Glutamatergic neuron (in vitro differentiated cells): ENCODE data around the gene OR7A17. TPM values are rescaled to one million over a fixed set of nuclear protein-coding genes. Genes with fewer than 3 reads are reported as not detected.

Experiments
- DNase-seq: peaks from one replicate; pipeline ENCODE4 v3.0.0; 2022
- H3K27ac Mint-ChIP-seq: one replicate; pipeline ENCODE4 v1.8.0; 2020; ENCODE audit warnings: mild to moderate bottlenecking, mixed read lengths, inconsistent platforms; ENCODE audit not compliant: unreplicated experiment
- H3K27me3 Mint-ChIP-seq: one replicate; pipeline ENCODE4 v1.8.0; 2020; ENCODE audit warnings: mild to moderate bottlenecking, moderate library complexity, mixed read lengths, inconsistent platforms; ENCODE audit not compliant: unreplicated experiment
- H3K36me3 Mint-ChIP-seq: one replicate; pipeline ENCODE4 v1.8.0; 2020; ENCODE audit warnings: mild to moderate bottlenecking, mixed read lengths, inconsistent platforms; ENCODE audit not compliant: unreplicated experiment
- H3K4me1 Mint-ChIP-seq: one replicate; pipeline ENCODE4 v1.8.0; 2020; ENCODE audit warnings: mild to moderate bottlenecking, low read depth, mixed read lengths, inconsistent platforms; ENCODE audit not compliant: unreplicated experiment
- H3K4me3 Mint-ChIP-seq: one replicate; pipeline ENCODE4 v1.8.0; 2020; ENCODE audit warnings: mild to moderate bottlenecking, mixed read lengths, inconsistent platforms; ENCODE audit not compliant: unreplicated experiment
- H3K9me3 Mint-ChIP-seq: one replicate; pipeline ENCODE4 v1.8.0; 2020; ENCODE audit warnings: mild to moderate bottlenecking, moderate library complexity, mixed read lengths, inconsistent platforms; ENCODE audit not compliant: unreplicated experiment
- CTCF ChIP-seq: fragments of 200-600 bp; sonication (generic); IDR thresholded peaks from one replicate; pipeline ENCODE4 v1.5.0; 2021; ENCODE audit not compliant: partially characterized antibody, unreplicated experiment
- total RNA-seq: library from RNA; stranded (reverse); fragmentation: NEBNext Ultra II Directional; extraction: Animal tissue kit (Norgen Biotek cat#: 25700); gene quantifications from one replicate; pipeline ENCODE4 v1.2.1, GENCODE V29; 2021; ENCODE audit not compliant: unreplicated experiment

The OR7A17 gene
- total RNA-seq, 1 donor from 2014 or later, result not detected

- Mint-ChIP-seq H3K4me1 (peaks cover 7% of the 10 kb centered on the region), H3K27ac (no peak overlapping the region), H3K4me3 (no peak overlapping the region), H3K36me3 (no peaks in the 10 kb centered on the region), H3K27me3 (no peaks in the 10 kb centered on the region), H3K9me3 (no peaks in the 10 kb centered on the region)
- no peak for TF ChIP-seq CTCF
- no peak for DNase-seq
Measured at GRCh38 chr19:14837391-14837790, 48.5 kb downstream of the OR7A17 start.

- no peaks in the 10 kb centered on the region for H3K36me3 Mint-ChIP-seq
- no peak for DNase-seq
- H3K4me1 Mint-ChIP-seq, result peaks cover 7% of the 10 kb centered on the region
- H3K4me3 Mint-ChIP-seq, result no peak within 1 kb of the TSS
- H3K9me3 Mint-ChIP-seq, result no peaks in the 10 kb centered on the region
- no peaks in the 10 kb centered on the region for H3K27me3 Mint-ChIP-seq
- H3K27ac Mint-ChIP-seq, result no peak within 1 kb of the TSS
- TF ChIP-seq CTCF, result no peak
Measured at GRCh38 chr19:14835011-14835410, 50.9 kb downstream of the OR7A17 start, which contains the start of the genes OR7A5 and OR7C1. OR7A5 (minus strand) TSS chr19:14835185; CDS start chr19:14828241, 6,944 bp downstream. OR7C1 (minus strand) TSS chr19:14835185; CDS start chr19:14800136, 35,049 bp downstream.

- no peak overlapping the region for H3K4me3 Mint-ChIP-seq
- H3K9me3 Mint-ChIP-seq, result no peaks in the 10 kb centered on the region
- peaks cover 7% of the 10 kb centered on the region for H3K4me1 Mint-ChIP-seq
- no peak for TF ChIP-seq CTCF
- H3K36me3 Mint-ChIP-seq, result no peaks in the 10 kb centered on the region
- no peak for DNase-seq
- H3K27ac Mint-ChIP-seq, result no peak overlapping the region
- H3K27me3 Mint-ChIP-seq, result peaks cover 1% of the 10 kb centered on the region
Measured at GRCh38 chr19:14830702-14831101, 55.2 kb downstream of the OR7A17 start.

Other genes starting within 250 kb of the OR7A17 start
- gene ADGRE3, start 211.3 kb downstream of the OR7A17 start, total RNA-seq, result not detected
- gene ZNF333, start 196.1 kb downstream of the OR7A17 start, total RNA-seq, result 32.9 TPM
- 0.66 TPM for gene ADGRE2, start 107.6 kb downstream of the OR7A17 start, total RNA-seq
- not detected for gene OR7A5, start 50.9 kb downstream of the OR7A17 start, total RNA-seq
- gene OR7C1, start 50.9 kb downstream of the OR7A17 start, total RNA-seq, result not detected
- not detected for gene OR7A10, start 37.2 kb downstream of the OR7A17 start, total RNA-seq
- not detected for gene OR7C2, start 55.4 kb upstream of the OR7A17 start, total RNA-seq
- 22.8 TPM for gene SLC1A6, start 93.7 kb upstream of the OR7A17 start, total RNA-seq
- not detected for gene CASP14, start 163.3 kb upstream of the OR7A17 start, total RNA-seq
- not detected for gene OR1I1, start 196.1 kb upstream of the OR7A17 start, total RNA-seq
- gene SYDE1, start 221.3 kb upstream of the OR7A17 start, total RNA-seq, result 0.71 TPM